Right lobe of liver (tissue), 6 donors: ENCODE measurements around the gene FHIT. TPM values are rescaled to one million over a fixed set of nuclear protein-coding genes. Genes with fewer than 3 reads are reported as not detected.
A peak's percentile ranks its signal among the peaks of the same experiment; 100 is the strongest.
"Not testable (repeated sequence)": the region's sequence is repeated elsewhere in the genome, so short reads cannot be mapped to it uniquely, and the experiment has no call there.

Experiments used
- ATAC-seq, 4 donors: fragments of 200-7000 bp; cut with Tn5 transposase; one replicate each; pipeline ENCODE4 v1.9.1; 2020; ENCODE audit warnings: mild to moderate bottlenecking in 4 of 4, moderate library complexity in 4 of 4
- DNase-seq, 3 donors: peaks; one replicate each; pipeline ENCODE4 v3.0.0-alpha.2; 2020
- H3K27ac ChIP-seq, 3 donors: fragments of 200-600 bp; one replicate each; pipeline ENCODE4 v1.8.0; 2022
- H3K27me3 ChIP-seq, 2 donors: fragments of 200-600 bp; one replicate each; pipeline ENCODE4 v1.8.0; 2022
- H3K36me3 ChIP-seq, 4 donors: fragments of 200-600 bp; sonication (generic) in 1 of 4; one replicate each; pipeline versions ENCODE4 v1.5.1 to v1.8.0; 2017 to 2022; ENCODE audit warnings: control low read depth in 1 of 4
- H3K4me1 ChIP-seq, 4 donors: fragments of 200-600 bp; sonication (generic) in 1 of 4; one replicate each; pipeline versions ENCODE4 v1.5.1 to v1.8.0; 2017 to 2022; ENCODE audit warnings: control low read depth in 1 of 4
- H3K4me3 ChIP-seq, 3 donors: fragments of 200-600 bp; one replicate each; pipeline ENCODE4 v1.8.0; 2022
- H3K9me3 ChIP-seq, 4 donors: fragments of 200-600 bp; sonication (generic) in 1 of 4; one replicate each; pipeline versions ENCODE4 v1.5.1 to v1.8.0; 2017 to 2022; ENCODE audit warnings: control low read depth in 1 of 4
- CTCF ChIP-seq, 4 donors: fragments of 200-600 bp in 3 of 4; fragments of 450-650 bp in 1 of 4; IDR thresholded peaks; one replicate each; pipeline versions ENCODE4 v1.5.1 to v1.8.0; 2016 to 2022; ENCODE audit warnings: antibody characterized with exemption in 4 of 4, mild to moderate bottlenecking in 2 of 4
- POLR2A ChIP-seq: fragments of 450-650 bp; IDR thresholded peaks from one replicate; pipeline ENCODE4 v1.6.1; 2017; ENCODE audit warnings: antibody characterized with exemption, mild to moderate bottlenecking
- WGBS: methylation state at CpG from one replicate; pipeline ENCODE4 v1.1.6; 2018; ENCODE audit warnings: low coverage, low lambda C conversion rate; ENCODE audit not compliant: insufficient coverage; ENCODE audit errors: missing lambda C conversion rate; 5-methylcytosine and 5-hydroxymethylcytosine counted together
- intact Hi-C, 2 donors: fragments of 100-400 bp; cut with DNase I; formaldehyde crosslinking; loops; one replicate each; pipeline versions ENCODE4 v1.11.2 to v1.14.1; 2022
- total RNA-seq, 6 experiments: library from RNA; depleted of rRNA in 2 of 6; stranded (reverse); fragments of >200 nt in 2 of 6; fragmentation: NEBNext Ultra II Directional in 3 of 6; extraction: Animal tissue kit (Norgen Biotek cat#: 25700) in 3 of 6; gene quantifications; one replicate each; pipeline versions ENCODE4 v1.1.0 to v1.2.4, GENCODE V29; 2016 to 2023
- donor health status: DM: no; HTN: yes; CAD: no.
- donor health status: DM: no; HTN: no; CAD: no.
- donor health status: DM: no; HTN: no; CAD: no.
- donor health status: DM: no; HTN: yes; CAD: no.
- donor health status: DM: no; HTN: yes; CAD: no.

The FHIT gene
- total RNA-seq, 6 experiments from 2014 or later = 6.6 to 11.2 (median 8.0) TPM

- ATAC-seq (peak in 1 of 4 donors; percentile 53), DNase-seq (no peak)
- Histone ChIP-seq H3K27ac (no peak overlapping the region), H3K9me3 (no peaks in the 10 kb centered on the region), H3K27me3 (no peaks in the 10 kb centered on the region), H3K4me1 (peaks cover 0 to 6% (median 0%) of the 10 kb centered on the region in 4 donors), H3K4me3 (no peak overlapping the region), H3K36me3 (no peaks in the 10 kb centered on the region)
- intact Hi-C loops = no loop called here
- TF ChIP-seq CTCF (IDR thresholded peaks at IDR 0.05) (no peak), POLR2A (no peak)
Measured at GRCh38 chr3:61200270-61200669, 51.0 kb downstream of the FHIT start.

- Histone ChIP-seq H3K4me1 (peaks cover 0 to 10% (median 0%) of the 10 kb centered on the region in 4 donors), H3K4me3 (no peak overlapping the region), H3K27me3 (no peaks in the 10 kb centered on the region), H3K27ac (no peak overlapping the region), H3K9me3 (no peaks in the 10 kb centered on the region), H3K36me3 (no peaks in the 10 kb centered on the region)
- 80% methylated on average over 2 of the region's 2 CpGs for WGBS
- intact Hi-C loops = no loop called here
- no peak for DNase-seq
- no peak for ATAC-seq
- no peak for TF ChIP-seq POLR2A
- TF ChIP-seq CTCF (IDR thresholded peaks at IDR 0.05) = no peak
Measured at GRCh38 chr3:61199843-61200242, 51.4 kb downstream of the FHIT start.

GRCh38 chr3:61194892-61195538 is 56.2 kb downstream of the FHIT start:
- peaks cover 0 to 10% (median 0%) of the 10 kb centered on the region in 4 donors for H3K4me1 ChIP-seq
- H3K36me3 ChIP-seq = no peaks in the 10 kb centered on the region
- TF ChIP-seq POLR2A (no peak), CTCF (IDR thresholded peaks at IDR 0.05) (no peak)
- no peaks in the 10 kb centered on the region for H3K9me3 ChIP-seq
- DNase-seq = no peak
- no peak overlapping the region for H3K27ac ChIP-seq
- ATAC-seq = peak; percentile 64 to 85 (median 72)
- 45% methylated on average over 4 of the region's 4 CpGs for WGBS
- intact Hi-C loops = no loop called here
- no peak overlapping the region for H3K4me3 ChIP-seq
- H3K27me3 ChIP-seq = no peaks in the 10 kb centered on the region

GRCh38 chr3:61192222-61192621 is 59.0 kb downstream of the FHIT start:
- Histone ChIP-seq H3K9me3 (no peaks in the 10 kb centered on the region), H3K36me3 (no peaks in the 10 kb centered on the region), H3K27me3 (no peaks in the 10 kb centered on the region), H3K4me3 (no peak overlapping the region), H3K4me1 (peaks cover 0 to 10% (median 0%) of the 10 kb centered on the region in 4 donors), H3K27ac (no peak overlapping the region)
- DNase-seq (no peak), ATAC-seq (no peak)
- intact Hi-C loops = no loop called here
- TF ChIP-seq CTCF (IDR thresholded peaks at IDR 0.05) (no peak), POLR2A (no peak)

- ATAC-seq, H3K27ac ChIP-seq, H3K9me3 ChIP-seq, H3K27me3 ChIP-seq, H3K36me3 ChIP-seq, H3K4me1 ChIP-seq, intact Hi-C loops, H3K4me3 ChIP-seq, DNase-seq: not testable (repeated sequence)
- no CpG with 5 or more reads among the region's 1 CpG for WGBS
Measured at GRCh38 chr3:61190205-61190604, 61.0 kb downstream of the FHIT start.
